Endothelial cell of umbilical vein (primary cell): Measurements from ENCODE around the gene DMD. TPM values are rescaled to one million over a fixed set of nuclear protein-coding genes. Genes with fewer than 3 reads are reported as not detected.

Experiments
- BruUV-seq: library from RNA; stranded (reverse); fragments of 400-500 nt; replicated peaks from 2 replicates; lab custom pipeline; 2021; lab: Mats Ljungman, UMichigan
- CTCF ChIA-PET: fragments of 300-600, 350-600 bp; sonication (Branson Sonifier 250); formaldehyde crosslinking; loops from one replicate; lab custom pipeline; 2021; ENCODE audit warnings: antibody characterized with exemption, inconsistent platforms; lab: Charles Lee
- POLR2A ChIA-PET: fragments of 300-600, 350-600 bp; sonication (Branson Sonifier 250); formaldehyde crosslinking; loops from one replicate; lab custom pipeline; 2021; ENCODE audit warnings: antibody characterized with exemption, inconsistent platforms; lab: Charles Lee
- DNase-seq: peaks from one replicate; pipeline ENCODE4 v3.0.0-alpha.2; 2011; ENCODE audit warnings: low read depth, low spot score
- FAIRE-seq: peaks from 2 replicates; lab custom pipeline; 2011; peaks lifted over from hg19 to GRCh38; lab: Jason Lieb, UNC
- H2AFZ ChIP-seq: 2 replicates; pipeline ENCODE4 v1.6.0; 2012; ENCODE audit warnings: low read depth, low read length, control low read depth, inconsistent platforms
- H3K27ac ChIP-seq: 2 replicates; pipeline ENCODE4 v1.5.1; 2011; ENCODE audit warnings: low read depth, mild to moderate bottlenecking, control low read depth, low read length, moderate library complexity; ENCODE audit not compliant: insufficient read depth
- H3K27me3 ChIP-seq, 2 experiments: 2 replicates each; pipeline versions ENCODE4 v1.6.0 to v1.6.1; 2011; ENCODE audit warnings: low read length in 2 of 2, mixed read lengths in 1 of 2; ENCODE audit not compliant: control insufficient read depth in 2 of 2, insufficient read depth in 2 of 2
- H3K36me3 ChIP-seq, 2 experiments: 2 replicates in 1 of 2; 3 replicates in 1 of 2; pipeline ENCODE4 v1.5.1; 2011; ENCODE audit warnings: low read length in 2 of 2, mild to moderate bottlenecking in 1 of 2, moderate library complexity in 1 of 2; ENCODE audit not compliant: control insufficient read depth in 2 of 2, insufficient read depth in 2 of 2; ENCODE audit errors: extremely low read depth in 1 of 2
- H3K4me1 ChIP-seq: 3 replicates; pipeline ENCODE4 v1.5.1; 2011; ENCODE audit warnings: mild to moderate bottlenecking, low read length; ENCODE audit not compliant: control insufficient read depth, insufficient read depth; ENCODE audit errors: extremely low read depth
- H3K4me2 ChIP-seq: 2 replicates; pipeline ENCODE4 v1.6.1; 2011; ENCODE audit warnings: low read length, control low read depth, mixed read lengths; ENCODE audit not compliant: insufficient read depth
- H3K4me3 ChIP-seq, 3 experiments: fragments of 200-600 bp in 1 of 3; sonication (generic), shearing (Covaris generic) in 1 of 3; replicated peaks in 1 of 3; 2 replicates each; pipeline ENCODE4 v1.5.1; 2011 to 2016; ENCODE audit warnings: control low read depth in 3 of 3, low read length in 3 of 3, mild to moderate bottlenecking in 2 of 3, inconsistent platforms in 1 of 3, low read depth in 1 of 3, moderate library complexity in 1 of 3; ENCODE audit not compliant: insufficient read depth in 1 of 3
- H3K79me2 ChIP-seq: 2 replicates; pipeline ENCODE4 v1.6.0; 2012; ENCODE audit warnings: low read length, inconsistent platforms; ENCODE audit not compliant: control insufficient read depth, insufficient read depth
- H3K9ac ChIP-seq: replicated peaks from 2 replicates; pipeline ENCODE3; 2011; ENCODE audit warnings: low read length, control low read depth; ENCODE audit not compliant: insufficient read depth; ENCODE audit errors: extremely low read depth
- H3K9me1 ChIP-seq: replicated peaks from 3 replicates; pipeline ENCODE4 v1.6.0; 2011; ENCODE audit warnings: mild to moderate bottlenecking, low read length; ENCODE audit not compliant: control insufficient read depth, insufficient read depth; ENCODE audit errors: extremely low read depth
- H3K9me3 ChIP-seq: replicated peaks from 2 replicates; pipeline ENCODE4 v1.5.1; 2012; ENCODE audit warnings: low read length, inconsistent platforms; ENCODE audit not compliant: control insufficient read depth, insufficient read depth
- H4K20me1 ChIP-seq: replicated peaks from 2 replicates; pipeline ENCODE3; 2011; ENCODE audit warnings: mild to moderate bottlenecking, low read length; ENCODE audit not compliant: control insufficient read depth, insufficient read depth; ENCODE audit errors: extremely low read depth
- EZH2 ChIP-seq: IDR thresholded peaks from 2 replicates; pipeline ENCODE4 v1.6.1; 2012; ENCODE audit warnings: borderline replicate concordance, low read depth, mild to moderate bottlenecking, moderate library complexity, low read length, inconsistent platforms; ENCODE audit not compliant: severe bottlenecking
- FOS ChIP-seq: IDR thresholded peaks from 2 replicates; pipeline ENCODE4 v1.6.1; 2011; ENCODE audit warnings: mild to moderate bottlenecking, low read length, moderate library complexity, borderline replicate concordance; ENCODE audit not compliant: insufficient read depth
- GATA2 ChIP-seq: IDR thresholded peaks from 2 replicates; pipeline ENCODE4 v1.7.0; 2011; ENCODE audit warnings: low read depth, mild to moderate bottlenecking, moderate library complexity, mixed read lengths, low read length; ENCODE audit not compliant: insufficient read length, insufficient read depth
- JUN ChIP-seq: IDR thresholded peaks from 2 replicates; pipeline ENCODE4 v1.6.1; 2011; ENCODE audit warnings: borderline replicate concordance, low read depth; ENCODE audit not compliant: insufficient read length, insufficient read depth
- MAX ChIP-seq: IDR thresholded peaks from 2 replicates; pipeline ENCODE4 v1.6.1; 2011; ENCODE audit not compliant: insufficient read depth, insufficient read length
- MYC ChIP-seq: IDR thresholded peaks from one replicate; pipeline ENCODE4 v1.6.1; 2011; ENCODE audit warnings: mild to moderate bottlenecking, low read depth, low read length
- POLR2A ChIP-seq: IDR thresholded peaks from 2 replicates; pipeline ENCODE4 v1.6.1; 2012; ENCODE audit warnings: low read depth, mild to moderate bottlenecking, control low read depth, low read length
- POLR2AphosphoS5 ChIP-seq: IDR thresholded peaks from 2 replicates; pipeline ENCODE4 v1.6.1; 2012; ENCODE audit warnings: low read depth, mild to moderate bottlenecking, control low read depth, low read length, moderate library complexity; ENCODE audit not compliant: insufficient read depth
- dilution Hi-C: fragments of 300-500 bp; cut with MboI; formaldehyde crosslinking; loops from one replicate; pipeline ENCODE4 v1.15.0; 2019; ENCODE audit warnings: low sequenced_read_pairs; ENCODE audit not compliant: extremely low pct_ligation_motif_present
- intact Hi-C: fragments of 100-400 bp; cut with micrococcal nuclease; formaldehyde crosslinking; loops from one replicate; pipeline ENCODE4 v1.10.0; 2022
- polyA plus RNA-seq, 4 experiments: library from polyadenylated mRNA; depleted of rRNA in 3 of 4; stranded (reverse) in 3 of 4; unstranded in 1 of 4; fragments of >200 nt; gene quantifications; 2 replicates each; pipeline versions ENCODE4 v1.2.1 to v1.2.3, GENCODE V29; 2011 to 2012; ENCODE audit warnings: missing spikeins in 1 of 4
- total RNA-seq: library from RNA; stranded (reverse); gene quantifications from 2 replicates; pipeline ENCODE4 v1.2.3, GENCODE V29; 2021
- TF ChIP-seq, protein P1 (sequence below), 2 donors: IDR thresholded peaks; 1 replicate in 1 of 2; 2 replicates in 1 of 2; pipeline ENCODE4 v1.5.1; 2011; ENCODE audit warnings: low read length in 2 of 2, mild to moderate bottlenecking in 2 of 2, moderate library complexity in 2 of 2, control low read depth in 1 of 2, inconsistent platforms in 1 of 2, low read depth in 1 of 2; ENCODE audit not compliant: insufficient read depth in 1 of 2; ENCODE audit errors: extremely low read depth in 1 of 2

DMD gene
- total and polyA plus RNA-seq, 2 donors (not counting 3 experiments of a cell fraction or from before 2014, with no cell fraction given), result 7.3 to 9.0 TPM

DNA sequence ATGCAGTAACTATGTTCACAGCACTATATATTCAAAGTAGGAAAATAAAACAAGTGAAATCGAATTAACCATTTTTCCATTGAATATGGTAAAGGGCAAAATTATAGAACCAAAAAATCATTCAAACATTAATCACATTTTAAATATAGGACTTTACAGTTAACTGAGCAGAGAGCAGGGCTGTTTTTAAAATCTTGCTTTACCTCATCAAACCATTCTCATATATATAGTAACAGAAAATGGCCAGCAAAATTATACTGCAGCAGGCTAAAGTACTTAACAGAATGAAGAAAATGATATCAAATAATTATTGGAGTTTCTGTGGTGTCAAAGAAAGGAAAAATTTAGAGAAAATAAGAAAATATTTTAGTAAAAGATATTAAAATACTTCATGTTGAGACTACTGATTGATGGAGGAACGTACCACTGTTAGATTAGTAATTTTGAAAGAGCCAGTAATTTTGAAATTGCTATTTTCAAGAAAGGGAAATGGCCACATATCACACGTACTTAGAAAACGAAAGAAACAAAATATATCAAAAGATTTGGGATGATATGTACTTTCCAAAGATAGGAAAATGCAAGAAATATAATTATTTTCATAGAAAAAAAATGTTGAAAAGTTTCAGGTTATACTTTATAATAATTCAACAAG, 813.7 kb downstream of the DMD start:
- Histone ChIP-seq H3K27me3 (no peaks in the 10 kb centered on the region), H3K36me3 (no peaks in the 10 kb centered on the region), H4K20me1 (no peaks in the 10 kb centered on the region), H3K4me2 (no peak overlapping the region), H3K4me1 (no peaks in the 10 kb centered on the region), H3K27ac (no peak overlapping the region), H3K9ac (no peak overlapping the region), H3K9me3 (no peaks in the 10 kb centered on the region), H3K4me3 (no peak overlapping the region), H3K9me1 (no peaks in the 10 kb centered on the region), H2AFZ (no peak overlapping the region), H3K79me2 (no peaks in the 10 kb centered on the region)
- TF ChIP-seq POLR2AphosphoS5 (no peak), MYC (no peak), GATA2 (no peak), EZH2 (no peak), MAX (no peak), JUN (no peak), FOS (no peak), POLR2A (no peak)
- TF ChIP-seq, protein P1, sequence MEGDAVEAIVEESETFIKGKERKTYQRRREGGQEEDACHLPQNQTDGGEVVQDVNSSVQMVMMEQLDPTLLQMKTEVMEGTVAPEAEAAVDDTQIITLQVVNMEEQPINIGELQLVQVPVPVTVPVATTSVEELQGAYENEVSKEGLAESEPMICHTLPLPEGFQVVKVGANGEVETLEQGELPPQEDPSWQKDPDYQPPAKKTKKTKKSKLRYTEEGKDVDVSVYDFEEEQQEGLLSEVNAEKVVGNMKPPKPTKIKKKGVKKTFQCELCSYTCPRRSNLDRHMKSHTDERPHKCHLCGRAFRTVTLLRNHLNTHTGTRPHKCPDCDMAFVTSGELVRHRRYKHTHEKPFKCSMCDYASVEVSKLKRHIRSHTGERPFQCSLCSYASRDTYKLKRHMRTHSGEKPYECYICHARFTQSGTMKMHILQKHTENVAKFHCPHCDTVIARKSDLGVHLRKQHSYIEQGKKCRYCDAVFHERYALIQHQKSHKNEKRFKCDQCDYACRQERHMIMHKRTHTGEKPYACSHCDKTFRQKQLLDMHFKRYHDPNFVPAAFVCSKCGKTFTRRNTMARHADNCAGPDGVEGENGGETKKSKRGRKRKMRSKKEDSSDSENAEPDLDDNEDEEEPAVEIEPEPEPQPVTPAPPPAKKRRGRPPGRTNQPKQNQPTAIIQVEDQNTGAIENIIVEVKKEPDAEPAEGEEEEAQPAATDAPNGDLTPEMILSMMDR (IDR thresholded peaks at IDR 0.05; ENCODE audit: extremely low read depth in 1 of 2, insufficient read depth in 1 of 2, low read depth in 1 of 2, low read length in 2 of 2), result no peak
- BruUV-seq, result no TSS peak
- FAIRE-seq (no peak), DNase-seq (no peak)
- dilution Hi-C loops (no loop called here), intact Hi-C loops (no loop called here)
- POLR2A ChIA-PET, result no interaction called here
- CTCF ChIA-PET, result interaction anchor here (0.6 kb wide), 1 partner anchor 50 kb away, joined by 3 read pairs; no protein-coding TSS in a partner anchor
